GM21360 (cell line): Measurements from ENCODE around the gene PRR5L.
"Not testable (repeated sequence)": the region's sequence is repeated elsewhere in the genome, so short reads cannot be mapped to it uniquely, and the experiment has no call there.

Source experiments
- ATAC-seq: cut with Tn5 transposase; IDR thresholded peaks from one replicate; pipeline ENCODE4 v1.9.1; 2021; ENCODE audit warnings: mild to moderate bottlenecking, moderate library complexity; ENCODE audit not compliant: unreplicated experiment

PRR5L gene

GRCh38 chr11:36325403-36325802 is 29.3 kb downstream of the PRR5L start:
- ATAC-seq, result not testable (repeated sequence)

- ATAC-seq, result peak; percentile 68
Observed at GRCh38 chr11:36326524-36327419, 30.7 kb downstream of the PRR5L start.

- no peak for ATAC-seq
Observed at GRCh38 chr11:36328966-36329673, 33.0 kb downstream of the PRR5L start.

GRCh38 chr11:36330411-36330810 is 34.3 kb downstream of the PRR5L start:
- no peak for ATAC-seq

GRCh38 chr11:36333468-36333867 is 37.4 kb downstream of the PRR5L start:
- ATAC-seq, result no peak

GRCh38 chr11:36333897-36334296 is 37.8 kb downstream of the PRR5L start:
- ATAC-seq, result no peak

GRCh38 chr11:36339888-36340287 is 43.8 kb downstream of the PRR5L start:
- no peak for ATAC-seq

- no peak for ATAC-seq
Observed at GRCh38 chr11:36340897-36341296, 44.8 kb downstream of the PRR5L start.

GRCh38 chr11:36341915-36342314 is 45.8 kb downstream of the PRR5L start:
- no peak for ATAC-seq

- no peak for ATAC-seq
Observed at GRCh38 chr11:36342327-36342726, 46.2 kb downstream of the PRR5L start.

GRCh38 chr11:36343436-36343835 is 47.3 kb downstream of the PRR5L start:
- ATAC-seq, result no peak

- ATAC-seq, result no peak
Observed at GRCh38 chr11:36345084-36345511, 49.0 kb downstream of the PRR5L start.

- ATAC-seq, result no peak
Observed at GRCh38 chr11:36345535-36346141, 49.5 kb downstream of the PRR5L start.

GRCh38 chr11:36346562-36347383 is 50.7 kb downstream of the PRR5L start:
- no peak for ATAC-seq

- ATAC-seq, result no peak
Observed at GRCh38 chr11:36347384-36347906, 51.4 kb downstream of the PRR5L start.

- ATAC-seq, result no peak
Observed at GRCh38 chr11:36349351-36350136, 53.5 kb downstream of the PRR5L start.

GRCh38 chr11:36350137-36350513 is 54.0 kb downstream of the PRR5L start:
- no peak for ATAC-seq

- ATAC-seq, result no peak
Observed at GRCh38 chr11:36352922-36353321, 56.8 kb downstream of the PRR5L start.

- peak; percentile 85 for ATAC-seq
Observed at GRCh38 chr11:36354221-36355003, 58.3 kb downstream of the PRR5L start.
